Parathyroid adenoma (tissue), 2 donors: ENCODE measurements around the gene GALNT12.

ENCODE experiments used
- H2AFZ ChIP-seq: fragments of 300-600 bp; sonication (generic); one replicate; pipeline ENCODE4 v1.7.0; 2017; ENCODE audit warnings: antibody characterized with exemption, mild to moderate bottlenecking
- H3K27ac ChIP-seq: fragments of 300-600 bp; sonication (generic); one replicate; pipeline ENCODE4 v1.7.0; 2017
- H3K27me3 ChIP-seq: fragments of 300-600 bp; sonication (generic); one replicate; pipeline ENCODE4 v1.7.0; 2017; ENCODE audit warnings: low read length; ENCODE audit not compliant: control insufficient read depth, insufficient read depth
- H3K36me3 ChIP-seq: fragments of 300-600 bp; sonication (generic); one replicate; pipeline ENCODE4 v1.7.0; 2017; ENCODE audit warnings: low read length; ENCODE audit not compliant: control insufficient read depth, insufficient read depth
- H3K4me1 ChIP-seq: fragments of 300-600 bp; sonication (generic); one replicate; pipeline ENCODE4 v1.7.0; 2017; ENCODE audit warnings: control low read depth
- H3K4me2 ChIP-seq: fragments of 300-600 bp; sonication (generic); one replicate; pipeline ENCODE4 v1.7.0; 2017; ENCODE audit warnings: low read length
- H3K4me3 ChIP-seq: fragments of 300-600 bp; sonication (generic); one replicate; pipeline ENCODE4 v1.7.0; 2017; ENCODE audit warnings: low read depth, low read length
- H3K79me2 ChIP-seq: fragments of 300-600 bp; sonication (generic); one replicate; pipeline ENCODE4 v1.7.0; 2017; ENCODE audit warnings: control low read depth
- H3K9ac ChIP-seq: fragments of 300-600 bp; sonication (generic); one replicate; pipeline ENCODE4 v1.7.0; 2017; ENCODE audit warnings: mild to moderate bottlenecking
- H3K9me3 ChIP-seq: fragments of 300-600 bp; sonication (generic); one replicate; pipeline ENCODE4 v1.7.0; 2017; ENCODE audit warnings: low read length; ENCODE audit not compliant: control insufficient read depth
- CTCF ChIP-seq: fragments of 300-600 bp; sonication (generic); IDR thresholded peaks from one replicate; pipeline ENCODE4 v1.7.0; 2017; ENCODE audit warnings: antibody characterized with exemption, mild to moderate bottlenecking
- donor health status: primary hyperparathyroidism.

GALNT12 gene

GRCh38 chr9:98880311-98881015 lies 73.0 kb downstream of the GALNT12 start:
- Histone ChIP-seq H3K27me3 (no peaks in the 10 kb centered on the region), H3K4me2 (no peak overlapping the region), H3K4me1 (no peaks in the 10 kb centered on the region), H3K9ac (no peak overlapping the region), H3K4me3 (no peak overlapping the region), H3K79me2 (no peaks in the 10 kb centered on the region), H2AFZ (no peak overlapping the region), H3K9me3 (no peaks in the 10 kb centered on the region), H3K36me3 (no peaks in the 10 kb centered on the region), H3K27ac (no peak overlapping the region)
- TF ChIP-seq CTCF = no peak

GRCh38 chr9:98881356-98881755 lies 73.9 kb downstream of the GALNT12 start:
- Histone ChIP-seq H3K4me1 (no peaks in the 10 kb centered on the region), H3K9me3 (no peaks in the 10 kb centered on the region), H3K4me3 (no peak overlapping the region), H3K36me3 (no peaks in the 10 kb centered on the region), H3K4me2 (no peak overlapping the region), H2AFZ (no peak overlapping the region), H3K79me2 (no peaks in the 10 kb centered on the region), H3K9ac (no peak overlapping the region), H3K27ac (no peak overlapping the region), H3K27me3 (no peaks in the 10 kb centered on the region)
- TF ChIP-seq CTCF = no peak

DNA sequence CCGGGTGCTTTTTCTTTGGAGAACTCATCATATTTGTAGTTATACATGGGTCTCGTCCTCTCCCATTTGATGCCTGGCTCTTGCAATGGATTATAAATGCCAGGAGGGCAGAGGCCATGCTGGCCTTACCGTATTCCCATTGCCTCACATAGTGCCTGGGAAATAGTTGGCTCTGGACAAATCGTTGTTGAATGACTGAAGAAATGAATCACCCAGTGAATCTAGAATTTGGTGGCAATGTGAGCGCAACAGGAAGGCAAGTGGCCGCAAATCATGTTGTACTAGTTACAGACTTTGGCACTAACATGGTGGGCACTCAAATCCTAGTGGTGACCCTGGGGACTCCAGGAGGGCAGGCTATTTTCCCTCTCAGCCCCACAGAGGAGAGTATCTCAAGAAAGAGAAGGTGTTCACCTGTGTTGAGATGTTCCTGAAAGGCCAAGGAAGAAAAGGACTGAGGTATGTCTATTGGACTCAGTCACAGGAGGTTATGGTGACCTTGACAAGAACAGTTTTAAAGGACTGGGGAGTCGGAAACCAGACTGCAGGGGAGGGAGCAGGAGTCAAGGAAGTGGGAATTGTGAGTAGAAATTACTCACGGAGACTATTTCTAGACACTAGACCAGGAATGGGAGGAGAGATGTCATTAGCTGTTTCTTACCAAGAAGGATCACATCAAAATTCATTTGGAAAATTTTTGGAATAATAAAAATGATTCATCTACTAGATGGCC lies 74.5 kb downstream of the GALNT12 start:
- Histone ChIP-seq H3K27ac (peak overlapping the region; percentile 51), H3K9ac (no peak overlapping the region)
- TF ChIP-seq CTCF = no peak

DNA sequence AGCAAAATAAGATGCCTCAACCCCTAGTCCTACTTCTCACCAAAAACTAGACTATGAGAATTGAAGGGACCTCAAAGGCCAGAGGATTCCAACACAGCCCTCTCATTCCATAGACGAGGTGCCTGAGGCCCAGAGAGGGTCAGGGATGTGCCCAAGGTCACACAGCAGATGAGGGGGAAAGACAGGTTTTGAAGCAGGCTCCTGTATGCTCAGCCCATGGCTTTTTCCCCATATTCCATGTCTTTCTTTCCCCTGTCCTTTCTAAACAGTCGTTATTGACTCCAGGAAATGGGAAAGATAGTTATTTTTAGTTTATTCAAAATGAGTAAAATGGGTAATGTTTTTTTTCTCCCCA lies 75.1 kb downstream of the GALNT12 start:
- Histone ChIP-seq H3K4me3 (no peak overlapping the region), H3K4me2 (no peak overlapping the region), H3K27ac (peak overlapping the region; percentile 51), H3K79me2 (no peaks in the 10 kb centered on the region), H3K27me3 (no peaks in the 10 kb centered on the region), H2AFZ (no peak overlapping the region), H3K36me3 (no peaks in the 10 kb centered on the region), H3K4me1 (no peaks in the 10 kb centered on the region), H3K9ac (no peak overlapping the region), H3K9me3 (no peaks in the 10 kb centered on the region)
- no peak for TF ChIP-seq CTCF

More for the DNA sequence above, 74.5 kb downstream of the GALNT12 start:
- Histone ChIP-seq H2AFZ (no peak overlapping the region), H3K4me2 (no peak overlapping the region), H3K9me3 (no peaks in the 10 kb centered on the region), H3K4me1 (no peaks in the 10 kb centered on the region), H3K79me2 (no peaks in the 10 kb centered on the region), H3K4me3 (no peak overlapping the region), H3K27me3 (no peaks in the 10 kb centered on the region), H3K36me3 (no peaks in the 10 kb centered on the region)

DNA sequence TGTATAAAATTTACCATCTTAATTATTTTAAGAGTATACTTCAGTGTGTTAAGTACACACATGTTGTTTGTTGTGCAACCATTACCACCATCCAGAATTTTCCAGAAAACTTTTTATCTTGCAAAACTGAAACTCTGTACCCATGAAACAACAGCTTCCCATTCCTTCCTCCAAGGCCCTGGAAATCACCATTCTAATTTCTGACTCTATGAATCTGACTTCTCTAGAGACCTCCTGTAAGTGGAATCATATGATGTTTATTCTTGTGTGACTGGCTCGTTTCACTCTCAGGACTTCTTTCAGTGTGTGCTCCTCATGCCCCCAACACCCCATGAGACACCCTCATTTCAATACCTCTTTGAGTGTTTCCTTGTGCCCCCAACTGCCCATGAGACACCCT lies 75.8 kb downstream of the GALNT12 start:
- TF ChIP-seq CTCF = no peak
- Histone ChIP-seq H3K27ac (no peak overlapping the region), H2AFZ (no peak overlapping the region)

More for the DNA sequence above, 75.8 kb downstream of the GALNT12 start:
- no peaks in the 10 kb centered on the region for H3K79me2 ChIP-seq
- no peaks in the 10 kb centered on the region for H3K27me3 ChIP-seq
- H3K4me1 ChIP-seq = no peaks in the 10 kb centered on the region
- no peak overlapping the region for H3K4me2 ChIP-seq
- H3K36me3 ChIP-seq = no peaks in the 10 kb centered on the region
- no peak overlapping the region for H3K4me3 ChIP-seq
- H3K9me3 ChIP-seq = no peaks in the 10 kb centered on the region
- no peak overlapping the region for H3K9ac ChIP-seq
